Stimulated activated CD8-positive, alpha-beta memory T cell treated with anti-CD3 and anti-CD28 coated beads, Interleukin-15, amount 100 ng/mL, for 4 hours (primary cell): ENCODE results near the gene GPR42.

Source experiments
- DNase-seq, 2 donors: peaks; one replicate each; pipeline ENCODE4 v3.0.0-alpha.2; 2020; ENCODE audit warnings: low read depth in 2 of 2

The GPR42 gene

GRCh38 chr19:35419046-35419445 lies 48.2 kb downstream of the GPR42 start:
- no peak for DNase-seq

DNA sequence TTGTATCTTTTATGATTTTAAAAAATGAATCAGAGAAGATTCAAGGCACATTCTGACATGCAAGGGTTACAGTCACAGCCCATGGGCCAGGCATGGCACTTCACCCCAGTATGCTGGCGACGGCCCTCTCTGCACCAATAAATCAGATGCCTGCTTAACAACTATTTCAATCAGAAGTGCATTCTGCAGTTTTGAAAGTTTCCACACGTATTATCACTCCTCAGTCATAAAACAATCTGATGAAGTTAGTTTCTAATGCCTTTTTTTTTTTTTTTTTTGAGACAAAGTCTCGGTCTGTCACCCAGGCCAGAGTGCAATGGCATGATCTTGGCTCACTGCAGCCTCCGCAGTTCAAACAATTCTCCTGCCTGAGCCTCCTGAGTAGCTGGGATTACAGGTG lies 48.9 kb downstream of the GPR42 start:
- DNase-seq = no peak

GRCh38 chr19:35421362-35421761 lies 50.5 kb downstream of the GPR42 start:
- DNase-seq = no peak
